GM06990 (cell line): ENCODE data around the gene PRKCB.

ENCODE experiments used
- DNase-seq: peaks from one replicate; pipeline ENCODE4 v3.0.0-alpha.2; 2011; ENCODE audit not compliant: insufficient read length; ENCODE audit errors: extremely low read depth
- H3K27me3 ChIP-seq: replicated peaks from 2 replicates; pipeline ENCODE4 v1.6.0; 2011; ENCODE audit warnings: low read length; ENCODE audit not compliant: control insufficient read depth, insufficient read depth
- H3K36me3 ChIP-seq: 2 replicates; pipeline ENCODE4 v1.5.1; 2011; ENCODE audit warnings: low read length; ENCODE audit not compliant: control insufficient read depth, insufficient read depth
- H3K4me3 ChIP-seq: replicated peaks from 2 replicates; pipeline ENCODE4 v1.5.1; 2011; ENCODE audit warnings: low read depth, mild to moderate bottlenecking, control low read depth, low read length
- TF ChIP-seq, protein P1 (sequence below): IDR thresholded peaks from 2 replicates; pipeline ENCODE4 v1.5.1; 2011; ENCODE audit warnings: low read length, control low read depth, mild to moderate bottlenecking, inconsistent platforms; ENCODE audit not compliant: insufficient read depth, poor library complexity, severe bottlenecking

PRKCB gene

DNA sequence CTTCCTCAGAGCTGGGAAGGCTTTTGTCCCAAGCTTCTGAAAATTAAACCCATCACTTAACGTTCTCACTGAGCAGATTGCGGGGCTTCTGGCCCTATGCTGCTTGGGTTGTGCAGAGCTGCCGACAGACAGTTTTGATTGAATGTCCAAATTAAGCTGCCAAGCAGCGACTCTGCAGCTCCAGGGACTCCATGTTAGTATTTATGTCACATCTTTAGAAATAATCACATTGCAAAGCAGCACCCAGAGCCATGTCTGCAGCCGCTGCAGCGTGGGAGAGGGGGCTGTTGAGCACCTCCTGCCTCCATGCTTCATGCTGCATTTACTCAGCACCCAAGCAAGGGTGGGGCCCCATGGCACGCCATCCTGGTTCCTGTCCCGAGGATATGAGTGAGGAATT is 242.2 kb downstream of the PRKCB start:
- TF ChIP-seq, protein P1, sequence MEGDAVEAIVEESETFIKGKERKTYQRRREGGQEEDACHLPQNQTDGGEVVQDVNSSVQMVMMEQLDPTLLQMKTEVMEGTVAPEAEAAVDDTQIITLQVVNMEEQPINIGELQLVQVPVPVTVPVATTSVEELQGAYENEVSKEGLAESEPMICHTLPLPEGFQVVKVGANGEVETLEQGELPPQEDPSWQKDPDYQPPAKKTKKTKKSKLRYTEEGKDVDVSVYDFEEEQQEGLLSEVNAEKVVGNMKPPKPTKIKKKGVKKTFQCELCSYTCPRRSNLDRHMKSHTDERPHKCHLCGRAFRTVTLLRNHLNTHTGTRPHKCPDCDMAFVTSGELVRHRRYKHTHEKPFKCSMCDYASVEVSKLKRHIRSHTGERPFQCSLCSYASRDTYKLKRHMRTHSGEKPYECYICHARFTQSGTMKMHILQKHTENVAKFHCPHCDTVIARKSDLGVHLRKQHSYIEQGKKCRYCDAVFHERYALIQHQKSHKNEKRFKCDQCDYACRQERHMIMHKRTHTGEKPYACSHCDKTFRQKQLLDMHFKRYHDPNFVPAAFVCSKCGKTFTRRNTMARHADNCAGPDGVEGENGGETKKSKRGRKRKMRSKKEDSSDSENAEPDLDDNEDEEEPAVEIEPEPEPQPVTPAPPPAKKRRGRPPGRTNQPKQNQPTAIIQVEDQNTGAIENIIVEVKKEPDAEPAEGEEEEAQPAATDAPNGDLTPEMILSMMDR = no peak
- DNase-seq = no peak
- Histone ChIP-seq H3K27me3 (no peaks in the 10 kb centered on the region), H3K36me3 (peaks cover 3% of the 10 kb centered on the region), H3K4me3 (no peak overlapping the region)

DNA sequence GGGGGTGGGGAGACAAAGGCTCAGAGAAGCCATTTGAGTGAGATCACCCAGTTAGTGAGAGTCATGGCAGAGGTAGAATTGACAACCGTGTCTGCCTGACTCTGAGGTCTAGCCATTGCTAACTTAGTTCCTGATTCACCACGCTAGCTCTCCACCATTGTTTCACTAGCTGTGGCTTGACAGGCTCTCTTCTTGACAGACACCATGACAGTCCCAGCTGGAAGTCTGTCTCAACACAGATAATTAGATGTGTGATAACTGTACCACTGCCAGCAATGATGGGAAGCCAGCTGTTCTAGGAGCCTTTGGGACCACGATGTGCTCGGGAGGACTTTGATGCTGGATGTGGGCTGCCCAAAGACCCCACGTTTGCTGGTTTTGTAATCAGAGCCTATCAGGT is 249.9 kb downstream of the PRKCB start:
- H3K4me3 ChIP-seq = no peak overlapping the region
- H3K27me3 ChIP-seq = no peaks in the 10 kb centered on the region
- H3K36me3 ChIP-seq = peaks cover 5% of the 10 kb centered on the region
- no peak for DNase-seq
- TF ChIP-seq, protein P1 = no peak

DNA sequence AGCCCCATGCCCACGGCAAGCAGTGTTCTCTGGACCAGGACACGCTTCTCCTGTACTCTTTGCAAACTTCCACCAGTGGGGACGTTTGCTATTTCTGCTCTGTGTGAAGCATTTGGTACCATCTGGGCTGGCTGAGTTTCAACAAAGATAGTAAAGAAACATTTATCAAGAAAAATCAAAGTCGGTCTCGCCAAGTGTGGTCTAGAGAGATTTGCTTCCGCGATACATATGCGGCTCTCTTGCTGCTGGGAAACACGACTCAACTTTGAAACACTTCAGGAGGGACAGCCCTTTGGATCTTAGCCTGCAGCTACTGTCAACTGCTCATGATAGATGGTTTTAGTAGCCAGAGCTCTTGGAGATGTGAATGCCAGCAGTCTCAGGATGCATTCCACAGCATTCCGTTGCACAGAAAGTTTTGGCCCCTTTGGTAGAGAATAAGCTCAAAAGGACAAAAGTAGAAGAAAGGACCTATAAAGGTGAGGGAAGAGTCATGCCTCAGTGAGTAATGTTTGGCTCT is 252.2 kb downstream of the PRKCB start:
- TF ChIP-seq, protein P1 = no peak
- Histone ChIP-seq H3K27me3 (no peaks in the 10 kb centered on the region), H3K4me3 (no peak overlapping the region), H3K36me3 (peaks cover 6% of the 10 kb centered on the region)
- no peak for DNase-seq

DNA sequence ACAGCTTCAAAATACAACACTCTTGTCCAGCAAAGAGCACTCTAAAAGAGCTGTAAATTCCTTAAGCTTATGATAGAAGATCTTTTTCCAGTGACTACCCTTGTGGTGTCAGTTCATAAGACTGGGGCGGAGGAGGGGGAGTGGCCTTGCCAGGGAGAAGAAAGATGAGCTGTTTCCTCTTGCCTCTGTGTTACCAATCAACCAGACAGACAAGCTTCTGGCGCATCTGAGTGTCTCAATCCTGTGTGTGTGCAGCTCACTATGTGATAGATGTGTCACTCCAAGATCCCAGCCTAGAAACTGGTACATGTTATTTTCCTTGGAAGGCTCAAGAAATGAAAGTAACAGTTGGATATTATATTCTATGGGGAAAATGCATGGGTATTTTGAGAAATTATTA is 253.0 kb downstream of the PRKCB start:
- Histone ChIP-seq H3K27me3 (no peaks in the 10 kb centered on the region), H3K4me3 (no peak overlapping the region), H3K36me3 (peaks cover 10% of the 10 kb centered on the region)
- no peak for DNase-seq
- TF ChIP-seq, protein P1 = no peak

DNA sequence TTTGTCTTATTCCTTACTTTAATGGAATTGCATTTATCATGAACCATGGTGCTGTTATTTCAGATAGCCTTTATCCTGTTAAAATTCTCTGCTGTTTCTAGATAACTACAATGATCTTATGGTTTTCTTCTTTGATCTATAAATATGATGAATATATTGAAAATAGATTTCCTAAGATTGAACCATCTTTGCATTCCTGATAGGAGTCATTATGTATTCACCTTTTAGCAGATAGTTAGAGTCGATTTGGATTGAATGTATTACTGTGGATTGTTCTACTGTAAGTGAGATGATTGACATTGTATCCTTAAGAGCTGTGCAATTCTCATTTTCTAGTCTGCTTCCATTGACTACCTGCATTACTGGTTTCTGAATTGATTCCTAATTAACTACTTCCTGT is 255.3 kb downstream of the PRKCB start:
- H3K4me3 ChIP-seq = no peak overlapping the region
- H3K36me3 ChIP-seq = peaks cover 16% of the 10 kb centered on the region
- TF ChIP-seq, protein P1 = no peak
- DNase-seq = no peak
- H3K27me3 ChIP-seq = no peaks in the 10 kb centered on the region

DNA sequence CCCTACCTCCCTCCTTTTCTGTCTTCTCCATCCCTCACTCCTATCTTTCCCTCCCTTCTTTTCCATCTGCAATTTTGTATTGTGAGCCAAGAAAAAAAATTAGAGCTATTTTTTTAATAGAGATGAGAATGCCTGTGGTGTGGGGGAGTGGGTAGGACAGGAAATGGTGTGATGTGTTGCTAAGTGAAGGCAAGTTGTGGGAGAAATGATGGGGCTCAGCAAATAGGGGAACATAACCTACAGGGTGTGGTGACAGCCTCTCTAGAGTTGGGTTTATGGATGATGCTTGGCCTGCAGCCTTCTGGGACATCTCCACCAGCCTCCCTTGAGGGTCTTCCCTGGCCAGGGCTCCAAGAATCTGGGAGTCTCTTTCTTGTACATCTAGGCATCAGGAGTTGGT is 257.3 kb downstream of the PRKCB start:
- TF ChIP-seq, protein P1 = no peak
- Histone ChIP-seq H3K36me3 (peaks cover 15% of the 10 kb centered on the region), H3K27me3 (no peaks in the 10 kb centered on the region), H3K4me3 (no peak overlapping the region)
- DNase-seq = no peak
